Lower leg skin (tissue), 4 donors: ENCODE measurements around the gene NBEA. TPM values are rescaled to one million over a fixed set of nuclear protein-coding genes. Genes with fewer than 3 reads are reported as not detected.
A peak's percentile ranks its signal among the peaks of the same experiment; 100 is the strongest.
"Not testable (repeated sequence)": the region's sequence is repeated elsewhere in the genome, so short reads cannot be mapped to it uniquely, and the experiment has no call there.

Experiments used
- DNase-seq, 2 donors: peaks; one replicate each; pipeline ENCODE4 v3.0.0-alpha.2; 2019; ENCODE audit warnings: low spot score in 2 of 2
- H3K4me3 ChIP-seq: fragments of 200-600 bp; sonication (generic); 2 replicates; pipeline ENCODE4 v1.5.1; 2017; ENCODE audit warnings: mild to moderate bottlenecking, low read depth; ENCODE audit not compliant: poor library complexity, severe bottlenecking
- POLR2A ChIP-seq, 2 donors: fragments of 450-650 bp; IDR thresholded peaks; one replicate each; pipeline ENCODE4 v1.6.1; 2016 to 2017; ENCODE audit warnings: antibody characterized with exemption in 2 of 2, mild to moderate bottlenecking in 1 of 2, moderate library complexity in 1 of 2
- WGBS, 2 donors: methylation state at CpG; one replicate each; pipeline ENCODE4 v1.1.5; 2018; 5-methylcytosine and 5-hydroxymethylcytosine counted together
- intact Hi-C: fragments of 100-400 bp; cut with DNase I; formaldehyde crosslinking; loops from one replicate; pipeline ENCODE4 v1.15.0; 2023; ENCODE audit warnings: low total_unique reads
- total RNA-seq, 4 donors: library from RNA; depleted of rRNA; stranded (reverse); fragments of >200 nt; gene quantifications; one replicate each; pipeline ENCODE4 v1.1.0, GENCODE V29; 2016
- TF ChIP-seq, protein P1 (sequence below), 3 donors: fragments of 450-650 bp; IDR thresholded peaks; one replicate each; pipeline ENCODE4 v1.5.1; 2016; ENCODE audit warnings: antibody characterized with exemption in 3 of 3, mild to moderate bottlenecking in 3 of 3, moderate library complexity in 2 of 3

NBEA gene
- total RNA-seq, 4 donors from 2014 or later, result 1.5 to 4.5 (median 3.7) TPM

DNA sequence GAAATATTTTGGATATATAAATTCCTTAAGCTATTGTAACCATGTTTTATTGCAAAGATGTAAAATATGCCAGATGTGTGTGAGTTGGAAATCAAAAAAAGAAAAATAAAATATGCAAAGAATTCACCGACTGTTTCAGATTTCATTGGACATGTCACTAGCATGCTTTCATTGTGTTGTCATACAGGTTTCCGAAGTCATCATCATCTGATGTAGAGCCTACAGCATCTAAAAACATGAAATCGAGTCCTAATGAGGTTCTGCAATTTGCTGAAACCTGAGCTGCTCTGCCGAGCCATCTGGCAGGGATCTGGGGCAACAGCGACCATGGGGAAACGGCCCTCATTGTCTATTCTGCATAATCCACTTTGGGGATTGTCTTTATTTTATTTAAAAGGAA is 730.5 kb downstream of the NBEA start:
- intact Hi-C loops, result no loop called here
- no peak overlapping the region for H3K4me3 ChIP-seq
- 48 to 56% methylated on average over 6 of the region's 6 CpGs for WGBS, 2 donors

DNA sequence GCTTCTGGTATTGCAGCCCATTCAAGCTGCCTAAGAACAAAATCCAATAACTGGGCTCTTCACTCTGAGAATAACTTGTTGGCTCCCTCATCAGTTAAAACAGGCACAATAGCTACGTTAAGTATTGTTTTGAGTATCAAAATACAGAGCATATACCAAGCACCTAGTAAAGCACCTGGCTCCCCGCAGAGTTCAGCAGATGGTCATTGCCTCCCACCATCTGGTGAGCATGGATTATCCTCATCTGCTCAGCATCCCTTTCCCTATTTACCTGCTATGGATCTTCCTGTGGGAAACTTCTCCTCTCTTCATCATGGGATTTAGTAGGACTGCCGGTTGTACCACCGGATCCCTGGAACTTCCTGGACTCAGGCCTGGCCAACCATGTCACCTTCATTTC is 733.6 kb downstream of the NBEA start:
- H3K4me3 ChIP-seq, result no peak overlapping the region
- no peak for TF ChIP-seq POLR2A (IDR thresholded peaks at IDR 0.05)
- TF ChIP-seq, protein P1, sequence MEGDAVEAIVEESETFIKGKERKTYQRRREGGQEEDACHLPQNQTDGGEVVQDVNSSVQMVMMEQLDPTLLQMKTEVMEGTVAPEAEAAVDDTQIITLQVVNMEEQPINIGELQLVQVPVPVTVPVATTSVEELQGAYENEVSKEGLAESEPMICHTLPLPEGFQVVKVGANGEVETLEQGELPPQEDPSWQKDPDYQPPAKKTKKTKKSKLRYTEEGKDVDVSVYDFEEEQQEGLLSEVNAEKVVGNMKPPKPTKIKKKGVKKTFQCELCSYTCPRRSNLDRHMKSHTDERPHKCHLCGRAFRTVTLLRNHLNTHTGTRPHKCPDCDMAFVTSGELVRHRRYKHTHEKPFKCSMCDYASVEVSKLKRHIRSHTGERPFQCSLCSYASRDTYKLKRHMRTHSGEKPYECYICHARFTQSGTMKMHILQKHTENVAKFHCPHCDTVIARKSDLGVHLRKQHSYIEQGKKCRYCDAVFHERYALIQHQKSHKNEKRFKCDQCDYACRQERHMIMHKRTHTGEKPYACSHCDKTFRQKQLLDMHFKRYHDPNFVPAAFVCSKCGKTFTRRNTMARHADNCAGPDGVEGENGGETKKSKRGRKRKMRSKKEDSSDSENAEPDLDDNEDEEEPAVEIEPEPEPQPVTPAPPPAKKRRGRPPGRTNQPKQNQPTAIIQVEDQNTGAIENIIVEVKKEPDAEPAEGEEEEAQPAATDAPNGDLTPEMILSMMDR (IDR thresholded peaks at IDR 0.05), result no peak
- no peak for DNase-seq
- 83 to 86% methylated on average over 4 of the region's 4 CpGs for WGBS, 2 donors
- intact Hi-C loops, result no loop called here

More for the DNA sequence above, 730.5 kb downstream of the NBEA start:
- TF ChIP-seq POLR2A (IDR thresholded peaks at IDR 0.05), result no peak
- TF ChIP-seq, protein P1 (IDR thresholded peaks at IDR 0.05), result no peak
- DNase-seq, result no peak

DNA sequence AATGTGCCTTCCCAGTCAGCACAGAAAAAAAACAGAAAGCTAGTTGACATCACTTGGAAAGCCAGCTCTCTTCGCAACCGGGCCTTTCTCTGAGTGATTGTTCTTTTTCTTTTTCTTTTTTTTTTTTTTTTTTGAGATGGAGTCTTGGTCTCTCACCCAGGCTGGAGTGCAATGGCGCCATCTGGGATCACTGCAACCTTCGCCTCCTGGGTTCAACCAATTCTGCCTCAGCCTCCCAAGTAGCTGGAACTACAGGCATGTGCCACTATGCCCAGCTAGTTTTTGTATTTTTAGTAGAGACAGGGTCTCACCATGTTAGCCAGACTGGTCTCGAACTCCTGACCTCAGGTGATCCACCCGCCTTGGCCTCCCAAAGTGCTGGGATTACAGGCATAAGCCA is 735.8 kb downstream of the NBEA start:
- H3K4me3 ChIP-seq, intact Hi-C loops, DNase-seq: not testable (repeated sequence)
- WGBS, 2 donors, result 71 to 89% methylated on average over 6 of the region's 6 CpGs

DNA sequence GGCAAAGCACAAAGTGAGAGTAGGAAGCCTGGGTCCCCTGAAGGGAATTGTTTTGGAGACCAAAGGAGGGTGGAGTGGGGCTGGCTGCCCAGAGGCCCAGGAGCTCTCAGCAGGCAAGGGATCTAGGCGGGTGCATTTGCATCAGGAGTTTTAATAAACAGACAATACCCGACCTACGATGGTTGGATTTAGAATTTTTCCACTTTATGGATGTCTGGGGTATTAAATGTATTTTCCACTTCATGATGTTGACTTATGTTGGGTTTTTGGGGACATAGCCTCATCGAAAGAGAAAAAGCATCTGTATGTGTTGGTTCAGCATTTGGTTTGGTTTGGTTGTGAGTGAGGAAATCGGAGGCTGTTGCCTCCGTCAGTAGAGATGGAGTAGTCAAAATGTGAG is 739.6 kb downstream of the NBEA start:
- H3K4me3 ChIP-seq, result no peak overlapping the region
- DNase-seq, result no peak
- intact Hi-C loops, result no loop called here
- no peak for TF ChIP-seq POLR2A (IDR thresholded peaks at IDR 0.05)
- TF ChIP-seq, protein P1 (IDR thresholded peaks at IDR 0.05), result no peak
- 89 to 92% methylated on average over 6 of the region's 6 CpGs for WGBS, 2 donors

DNA sequence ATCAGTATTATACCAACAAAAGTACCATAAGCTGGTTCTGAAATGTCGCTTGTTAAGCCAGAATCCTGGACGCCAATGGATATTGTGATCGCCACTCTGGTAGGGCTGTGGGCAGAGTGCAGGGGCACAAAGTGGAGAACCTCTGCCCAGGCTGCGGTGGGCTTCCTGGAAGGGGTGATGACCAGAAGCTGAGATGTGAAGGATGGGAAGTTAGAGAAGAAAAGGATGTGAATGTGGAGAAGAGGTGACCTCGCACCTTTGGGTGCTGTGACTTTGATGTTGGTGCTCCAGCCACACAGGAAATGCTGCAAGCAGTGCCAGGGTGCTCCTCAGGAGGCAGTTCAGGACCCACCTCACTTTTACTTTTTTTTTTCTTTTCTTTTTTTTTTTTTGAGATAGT is 742.4 kb downstream of the NBEA start:
- no peak overlapping the region for H3K4me3 ChIP-seq
- TF ChIP-seq, protein P1 (IDR thresholded peaks at IDR 0.05), result no peak
- no peak for TF ChIP-seq POLR2A (IDR thresholded peaks at IDR 0.05)
- peak in 1 of 2 donors; percentile 15 for DNase-seq
- intact Hi-C loops, result no loop called here
- 93 to 95% methylated on average over 5 of the region's 5 CpGs for WGBS, 2 donors

DNA sequence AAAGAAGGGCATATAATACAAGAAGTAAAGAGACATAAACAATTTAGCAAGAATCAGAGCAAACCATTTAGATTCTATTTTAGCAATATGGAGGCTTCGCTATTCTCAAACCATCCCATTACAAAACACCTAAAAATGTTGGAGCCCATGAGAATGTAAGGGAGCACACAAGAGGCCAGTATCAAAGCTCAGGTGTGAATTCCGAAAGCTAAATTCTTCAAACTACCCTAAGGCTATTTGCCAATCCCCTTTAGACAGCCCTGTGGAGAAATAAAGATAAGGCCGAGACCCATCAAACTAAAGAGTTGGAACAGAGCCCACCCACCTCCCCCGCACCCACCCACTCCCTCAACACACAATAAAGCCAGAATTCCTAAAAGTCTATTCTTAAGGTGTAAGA is 745.3 kb downstream of the NBEA start:
- DNase-seq, result no peak
- 45 to 83% methylated on average over 4 of the region's 4 CpGs for WGBS, 2 donors
- intact Hi-C loops, result no loop called here
- H3K4me3 ChIP-seq, result no peak overlapping the region
- TF ChIP-seq, protein P1 (IDR thresholded peaks at IDR 0.05), result no peak
- no peak for TF ChIP-seq POLR2A (IDR thresholded peaks at IDR 0.05)
